GM12878 (cell line): ENCODE measurements around the gene IFT22. TPM values are rescaled to one million over a fixed set of nuclear protein-coding genes. Genes with fewer than 3 reads are reported as not detected.

Source experiments
- ATAC-seq: fragments of 200-7000 bp; cut with Tn5 transposase; 3 replicates; pipeline ENCODE4 v1.9.1; 2020; ENCODE audit warnings: mild to moderate bottlenecking, moderate library complexity
- BruUV-seq: library from RNA; stranded (reverse); fragments of 400-500 nt; replicated peaks from 2 replicates; lab custom pipeline; 2021; lab: Mats Ljungman, UMichigan
- CTCF ChIA-PET: fragments of 300-600 bp; sonication (Branson Sonifier 250); formaldehyde crosslinking; extraction: SDS; loops from one replicate; lab custom pipeline; 2021; ENCODE audit warnings: inconsistent platforms; lab: Yijun Ruan, JAX
- POLR2A ChIA-PET: fragments of 350-600 bp; formaldehyde crosslinking; extraction: SDS; loops from one replicate; lab custom pipeline; 2021; ENCODE audit warnings: inconsistent platforms; lab: Charles Lee
- RAD21 ChIA-PET: fragments of 300-600 bp; sonication (Branson Sonifier 250); formaldehyde crosslinking; loops from one replicate; lab custom pipeline; 2023; ENCODE audit warnings: antibody characterized with exemption; ENCODE audit not compliant: unreplicated experiment; lab: Charles Lee
- SMC1A ChIA-PET: fragments of 300-600 bp; sonication (Branson Sonifier 250); formaldehyde crosslinking; loops from one replicate; lab custom pipeline; 2023; ENCODE audit not compliant: unreplicated experiment, uncharacterized antibody; lab: Charles Lee
- DNase-seq: peaks from one replicate; pipeline ENCODE4 v3.0.0-alpha.2; 2011; ENCODE audit warnings: low read depth, low spot score
- FAIRE-seq: peaks from 3 replicates; lab custom pipeline; 2011; peaks lifted over from hg19 to GRCh38; lab: Jason Lieb, UNC
- H2AFZ ChIP-seq: 2 replicates; pipeline ENCODE4 v1.6.0; 2011; ENCODE audit warnings: low read depth, low read length, control low read depth; ENCODE audit not compliant: control insufficient read depth
- H3K27ac ChIP-seq: 2 replicates; pipeline ENCODE4 v1.5.1; 2011; ENCODE audit warnings: control low read depth; ENCODE audit not compliant: control insufficient read depth, insufficient read depth
- H3K27me3 ChIP-seq, 2 experiments: replicated peaks in 1 of 2; 2 replicates each; pipeline versions ENCODE4 v1.6.0 to v1.6.1; 2011; ENCODE audit warnings: low read length in 1 of 2; ENCODE audit not compliant: control insufficient read depth in 2 of 2, insufficient read depth in 2 of 2
- H3K36me3 ChIP-seq, 2 experiments: 2 replicates each; pipeline ENCODE4 v1.5.1; 2011; ENCODE audit warnings: low read length in 1 of 2; ENCODE audit not compliant: control insufficient read depth in 2 of 2, insufficient read depth in 2 of 2
- H3K4me1 ChIP-seq: 2 replicates; pipeline ENCODE4 v1.6.1; 2011; ENCODE audit warnings: mild to moderate bottlenecking, low read length, moderate library complexity, mixed read lengths; ENCODE audit not compliant: control insufficient read depth, insufficient read depth
- H3K4me2 ChIP-seq: 2 replicates; pipeline ENCODE4 v1.6.0; 2011; ENCODE audit warnings: control low read depth; ENCODE audit not compliant: control insufficient read depth, insufficient read depth
- H3K4me3 ChIP-seq: fragments of 200-600 bp; sonication (generic); 2 replicates; pipeline ENCODE4 v1.5.1; 2016
- H3K79me2 ChIP-seq: 2 replicates; pipeline ENCODE4 v1.6.0; 2011; ENCODE audit warnings: low read length; ENCODE audit not compliant: control insufficient read depth, insufficient read depth
- H3K9ac ChIP-seq: 2 replicates; pipeline ENCODE4 v1.8.0; 2011; ENCODE audit warnings: low read length, control low read depth, mixed read lengths; ENCODE audit not compliant: control insufficient read depth, insufficient read depth
- H3K9me3 ChIP-seq: replicated peaks from 3 replicates; pipeline ENCODE4 v1.5.1; 2011; ENCODE audit warnings: mild to moderate bottlenecking, low read length; ENCODE audit not compliant: control insufficient read depth, insufficient read depth
- H4K20me1 ChIP-seq: 2 replicates; pipeline ENCODE4 v1.6.0; 2011; ENCODE audit not compliant: control insufficient read depth, insufficient read depth
- HSF1 ChIP-seq: fragments of 150-350 bp; IDR thresholded peaks from 2 replicates; pipeline ENCODE4 v1.6.1; 2014; ENCODE audit warnings: mild to moderate bottlenecking, low read depth, low read length
- PAX8 ChIP-seq: fragments of 450-650 bp; IDR thresholded peaks from 2 replicates; pipeline ENCODE4 v1.6.1; 2017; ENCODE audit warnings: mild to moderate bottlenecking, moderate library complexity
- REST ChIP-seq: IDR thresholded peaks from 2 replicates; pipeline ENCODE4 v1.6.1; 2012; ENCODE audit warnings: mild to moderate bottlenecking, low read depth, low read length
- SMAD5 ChIP-seq: IDR thresholded peaks from 2 replicates; pipeline ENCODE4 v1.6.1; 2016; ENCODE audit warnings: antibody characterized with exemption, low read depth
- ZNF592 ChIP-seq: fragments of 450-650 bp; IDR thresholded peaks from 2 replicates; pipeline ENCODE4 v1.6.1; 2017; ENCODE audit warnings: mild to moderate bottlenecking, moderate library complexity
- WGBS: methylation state at CpG from one replicate; pipeline ENCODE4 v1.1.6; 2016; ENCODE audit warnings: low lambda C conversion rate; ENCODE audit not compliant: insufficient replicate concordance, insufficient coverage; ENCODE audit errors: missing lambda C conversion rate; 5-methylcytosine and 5-hydroxymethylcytosine counted together
- in situ Hi-C: fragments of 300-500 bp; cut with MboI; formaldehyde crosslinking; loops from 9 replicates; pipeline ENCODE4 v1.14.3; 2018; ENCODE audit warnings: mixed read lengths
- intact Hi-C: fragments of 100-400 bp; cut with micrococcal nuclease; formaldehyde crosslinking; loops from one replicate; pipeline ENCODE4 v1.14.2; 2022; ENCODE audit not compliant: unreplicated experiment
- polyA plus RNA-seq, 11 experiments: library from polyadenylated mRNA; depleted of rRNA in 4 of 11; unstranded in 6 of 11; stranded (reverse) in 5 of 11; fragments of >200 nt; fragmentation: Nextera tagmentation in 4 of 11; fragmentation: Illumina TruSeq in 1 of 11; extraction: Ambion mirVana in 4 of 11; extraction: Trizol in 1 of 11; gene quantifications; 1 replicate in 1 of 11; 2 replicates in 10 of 11; pipeline versions ENCODE4 v1.2.1 to v1.2.3, GENCODE V29; 2011 to 2016; ENCODE audit warnings: inconsistent platforms in 2 of 11, missing spikeins in 2 of 11, low read depth in 1 of 11
- total RNA-seq, 4 experiments: library from RNA; depleted of rRNA in 3 of 4; stranded (reverse); fragments of >200 nt in 3 of 4; fragmentation: Illumina TruSeq in 1 of 4; extraction: Trizol in 1 of 4; gene quantifications; 2 replicates each; pipeline versions ENCODE4 v1.2.1 to v1.2.3, GENCODE V29; 2013 to 2021
- TF ChIP-seq, protein P1 (sequence below): fragments of 450-650 bp; IDR thresholded peaks from 2 replicates; pipeline ENCODE4 v1.6.1; 2017; ENCODE audit warnings: antibody characterized with exemption, mild to moderate bottlenecking, moderate library complexity
- TF ChIP-seq, protein P2 (sequence below): IDR thresholded peaks from 2 replicates; pipeline ENCODE4 v1.6.1; 2012; ENCODE audit warnings: low read depth, low read length, improper control_type of control experiment

Gene IFT22
- total and polyA plus RNA-seq, 10 of the 15 experiments (the other 5 are each of a cell fraction or from before 2014, with no cell fraction given) = 10.1 to 25.7 (median 19.0) TPM

DNA sequence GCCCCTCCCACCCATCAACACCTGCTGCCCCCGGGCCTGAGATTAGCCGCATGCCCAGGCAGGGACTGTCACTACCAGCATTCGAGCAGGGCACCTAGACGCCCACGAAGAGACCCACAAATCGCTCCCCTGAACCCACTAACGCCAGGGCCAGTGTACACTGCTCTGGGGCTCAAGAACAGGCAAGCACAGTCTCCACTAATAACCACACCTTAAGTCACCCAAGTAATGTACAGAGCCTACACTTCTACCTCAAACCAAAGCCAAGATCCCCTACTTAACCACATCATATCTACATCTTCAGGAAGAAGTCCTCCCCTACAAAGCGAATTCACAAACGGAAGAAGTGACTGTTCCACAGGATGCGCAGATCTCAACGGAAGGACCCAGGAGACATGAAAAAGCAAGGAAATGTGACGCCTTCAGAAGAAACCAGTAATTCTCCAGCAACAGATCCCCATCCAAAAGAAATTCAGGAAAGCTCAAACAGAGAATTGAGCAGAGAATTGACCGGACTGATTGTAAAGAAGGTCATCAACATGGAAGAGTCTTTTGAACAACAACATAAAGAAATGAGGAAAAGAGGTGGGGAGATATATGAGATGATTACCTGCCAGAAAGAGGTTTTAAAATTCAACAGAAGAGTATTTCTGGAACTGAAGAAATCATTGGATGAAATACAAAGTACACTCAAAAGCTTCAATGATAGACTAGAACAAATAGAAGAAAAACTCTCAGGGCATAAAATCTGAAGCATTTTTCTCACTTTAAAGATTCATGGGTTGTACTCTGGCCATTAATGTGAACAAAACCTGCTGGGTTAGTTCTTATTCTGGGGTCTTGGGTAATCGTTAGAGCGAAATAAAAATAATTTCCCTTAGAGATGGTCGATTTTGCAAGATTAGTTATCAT is 20.9 kb downstream of the IFT22 start:
- ATAC-seq = no peak
- ChIA-PET SMC1A (no interaction called here), POLR2A (interaction anchor here (0.6 kb wide), 1 partner anchor 22 kb away, joined by 3 read pairs; no protein-coding TSS in a partner anchor), RAD21 (no interaction called here), CTCF (interaction anchor here (0.7 to 1.6 kb wide), 2 partner anchors 15 to 18 kb away, joined by 3 to 5 read pairs; no protein-coding TSS in a partner anchor)
- H3K4me2 ChIP-seq = no peak overlapping the region
- intact Hi-C loops = no loop called here
- no peak overlapping the region for H3K4me3 ChIP-seq
- H3K27me3 ChIP-seq = peaks cover 3 to 4% of the 10 kb centered on the region in 2 experiments; a peak in 3 of 4 replicates
- no peak for DNase-seq
- H3K79me2 ChIP-seq = no peaks in the 10 kb centered on the region
- WGBS = 55% methylated on average over 16 of the region's 16 CpGs
- no TSS peak for BruUV-seq
- H3K9ac ChIP-seq = no peak overlapping the region
- peaks cover 11% of the 10 kb centered on the region; the same call in 2 of the 3 replicates for H3K9me3 ChIP-seq
- in situ Hi-C loops = no loop called here
- H3K36me3 ChIP-seq = no peaks in the 10 kb centered on the region
- no peak overlapping the region for H3K27ac ChIP-seq
- no peak overlapping the region for H2AFZ ChIP-seq
- no peak for FAIRE-seq
- no peaks in the 10 kb centered on the region for H3K4me1 ChIP-seq
- no peaks in the 10 kb centered on the region for H4K20me1 ChIP-seq
- no peak for TF ChIP-seq HSF1
- TF ChIP-seq REST = no peak
- TF ChIP-seq, protein P1, sequence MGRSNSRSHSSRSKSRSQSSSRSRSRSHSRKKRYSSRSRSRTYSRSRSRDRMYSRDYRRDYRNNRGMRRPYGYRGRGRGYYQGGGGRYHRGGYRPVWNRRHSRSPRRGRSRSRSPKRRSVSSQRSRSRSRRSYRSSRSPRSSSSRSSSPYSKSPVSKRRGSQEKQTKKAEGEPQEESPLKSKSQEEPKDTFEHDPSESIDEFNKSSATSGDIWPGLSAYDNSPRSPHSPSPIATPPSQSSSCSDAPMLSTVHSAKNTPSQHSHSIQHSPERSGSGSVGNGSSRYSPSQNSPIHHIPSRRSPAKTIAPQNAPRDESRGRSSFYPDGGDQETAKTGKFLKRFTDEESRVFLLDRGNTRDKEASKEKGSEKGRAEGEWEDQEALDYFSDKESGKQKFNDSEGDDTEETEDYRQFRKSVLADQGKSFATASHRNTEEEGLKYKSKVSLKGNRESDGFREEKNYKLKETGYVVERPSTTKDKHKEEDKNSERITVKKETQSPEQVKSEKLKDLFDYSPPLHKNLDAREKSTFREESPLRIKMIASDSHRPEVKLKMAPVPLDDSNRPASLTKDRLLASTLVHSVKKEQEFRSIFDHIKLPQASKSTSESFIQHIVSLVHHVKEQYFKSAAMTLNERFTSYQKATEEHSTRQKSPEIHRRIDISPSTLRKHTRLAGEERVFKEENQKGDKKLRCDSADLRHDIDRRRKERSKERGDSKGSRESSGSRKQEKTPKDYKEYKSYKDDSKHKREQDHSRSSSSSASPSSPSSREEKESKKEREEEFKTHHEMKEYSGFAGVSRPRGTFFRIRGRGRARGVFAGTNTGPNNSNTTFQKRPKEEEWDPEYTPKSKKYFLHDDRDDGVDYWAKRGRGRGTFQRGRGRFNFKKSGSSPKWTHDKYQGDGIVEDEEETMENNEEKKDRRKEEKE = no peak
- no peak for TF ChIP-seq PAX8
- TF ChIP-seq, protein P2, sequence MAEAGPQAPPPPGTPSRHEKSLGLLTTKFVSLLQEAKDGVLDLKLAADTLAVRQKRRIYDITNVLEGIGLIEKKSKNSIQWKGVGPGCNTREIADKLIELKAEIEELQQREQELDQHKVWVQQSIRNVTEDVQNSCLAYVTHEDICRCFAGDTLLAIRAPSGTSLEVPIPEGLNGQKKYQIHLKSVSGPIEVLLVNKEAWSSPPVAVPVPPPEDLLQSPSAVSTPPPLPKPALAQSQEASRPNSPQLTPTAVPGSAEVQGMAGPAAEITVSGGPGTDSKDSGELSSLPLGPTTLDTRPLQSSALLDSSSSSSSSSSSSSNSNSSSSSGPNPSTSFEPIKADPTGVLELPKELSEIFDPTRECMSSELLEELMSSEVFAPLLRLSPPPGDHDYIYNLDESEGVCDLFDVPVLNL = no peak
- no peak for TF ChIP-seq SMAD5
- TF ChIP-seq ZNF592 = no peak
